Psoas muscle (tissue), 8 donors: Measurements from ENCODE around the gene SH3BP5. TPM values are rescaled to one million over a fixed set of nuclear protein-coding genes. Genes with fewer than 3 reads are reported as not detected.
A peak's percentile ranks its signal among the peaks of the same experiment; 100 is the strongest.

ENCODE experiments used
- ATAC-seq, 4 donors: fragments of 200-7000 bp; cut with Tn5 transposase; one replicate each; pipeline ENCODE4 v1.9.1; 2020; ENCODE audit warnings: moderate library complexity in 3 of 4, mild to moderate bottlenecking in 2 of 4
- DNase-seq, 2 donors: peaks; one replicate each; pipeline ENCODE4 v3.0.0-alpha.2; 2020
- H3K27ac ChIP-seq: fragments of 200-600 bp; one replicate; pipeline ENCODE4 v1.8.0; 2022
- H3K27me3 ChIP-seq, 3 donors: fragments of 200-600 bp in 1 of 3; one replicate each; pipeline versions ENCODE4 v1.6.1 to v1.8.0; 2013 to 2022; ENCODE audit warnings: low read length in 2 of 3, mild to moderate bottlenecking in 2 of 3, moderate library complexity in 1 of 3; ENCODE audit not compliant: insufficient read depth in 3 of 3
- H3K36me3 ChIP-seq, 2 donors: fragments of 200-600 bp in 1 of 2; one replicate each; pipeline versions ENCODE4 v1.6.1 to v1.8.0; 2013 to 2022; ENCODE audit warnings: low read depth in 1 of 2, mild to moderate bottlenecking in 1 of 2, moderate library complexity in 1 of 2; ENCODE audit not compliant: insufficient read depth in 1 of 2
- H3K4me1 ChIP-seq: fragments of 200-600 bp; one replicate; pipeline ENCODE4 v1.8.0; 2022
- H3K4me3 ChIP-seq: fragments of 200-600 bp; one replicate; pipeline ENCODE4 v1.8.0; 2022; ENCODE audit warnings: mild to moderate bottlenecking
- H3K9me3 ChIP-seq: fragments of 200-600 bp; one replicate; pipeline ENCODE4 v1.8.0; 2022
- CTCF ChIP-seq: fragments of 200-600 bp; IDR thresholded peaks from one replicate; pipeline ENCODE4 v1.8.0; 2022; ENCODE audit warnings: antibody characterized with exemption
- WGBS, 3 donors: extraction: QIAGEN DNeasy Blood & Tissue Kit; methylation state at CpG; one replicate each; pipeline versions ENCODE4 v1.1.6 to v1.1.7; 2013; 5-methylcytosine and 5-hydroxymethylcytosine counted together
- intact Hi-C, 2 donors: fragments of 100-400 bp; cut with DNase I; formaldehyde crosslinking; loops; one replicate each; pipeline versions ENCODE4 v1.11.0 to v1.14.2; 2022
- polyA plus RNA-seq, 3 donors: library from polyadenylated mRNA; stranded (reverse); fragments of 200-250 nt; gene quantifications; one replicate each; pipeline ENCODE4 v1.2.3, GENCODE V29; 2013
- total RNA-seq, 4 donors: library from RNA; stranded (reverse); fragmentation: NEBNext Ultra II Directional in 2 of 4; extraction: Animal tissue kit (Norgen Biotek cat#: 25700) in 2 of 4; gene quantifications; one replicate each; pipeline versions ENCODE4 v1.2.1 to v1.2.4, GENCODE V29; 2021 to 2023
- donor health status: healthy with polysubstance abuse.
- donor health status: DM: no; HTN: no; CAD: no; lungs with moderate emphysema.
- donor health status: Bipolar disorder and iron deficiency.
- donor health status: healthy.
- donor health status: DM: yes; HTN: yes; CAD: no.
- donor health status: DM: no; HTN: no; CAD: no.
- donor health status: DM: no; HTN: no; CAD: no.
- donor health status: DM: yes; HTN: yes; CAD: no.

The SH3BP5 gene
- total and polyA plus RNA-seq, 7 donors, result 14.4 to 63.0 (median 42.8) TPM

- peak overlapping the region; percentile 85 for H3K27ac ChIP-seq
- H3K27me3 ChIP-seq, result no peaks in the 10 kb centered on the region
- H3K9me3 ChIP-seq, result no peaks in the 10 kb centered on the region
- peak; percentile 47 to 74 (median 55) for ATAC-seq
- H3K4me1 ChIP-seq, result peaks cover 51% of the 10 kb centered on the region
- intact Hi-C loops, result no loop called here
- WGBS, 3 donors, result 50 to 59% (median 56%) methylated on average over 4 of the region's 4 CpGs
- DNase-seq, result peak in 1 of 2 donors; percentile 65
- no peak for TF ChIP-seq CTCF
- no peaks in the 10 kb centered on the region for H3K36me3 ChIP-seq
- H3K4me3 ChIP-seq, result no peak overlapping the region
Observed at GRCh38 chr3:15325228-15325627, 7.2 kb downstream of the SH3BP5 start.

GRCh38 chr3:15324379-15324808 lies 8.0 kb downstream of the SH3BP5 start:
- no peaks in the 10 kb centered on the region for H3K27me3 ChIP-seq
- ATAC-seq (no peak), DNase-seq (peak in 1 of 2 donors; percentile 41)
- H3K4me1 ChIP-seq, result peaks cover 56% of the 10 kb centered on the region
- no peak overlapping the region for H3K4me3 ChIP-seq
- no peaks in the 10 kb centered on the region for H3K36me3 ChIP-seq
- intact Hi-C loops, result no loop called here
- no peak for TF ChIP-seq CTCF
- H3K27ac ChIP-seq, result peak overlapping the region; percentile 52
- H3K9me3 ChIP-seq, result no peaks in the 10 kb centered on the region
- WGBS, 3 donors, result 28 to 37% (median 34%) methylated on average over 7 of the region's 7 CpGs

- Histone ChIP-seq H3K27me3 (no peaks in the 10 kb centered on the region), H3K4me1 (peaks cover 56% of the 10 kb centered on the region), H3K27ac (no peak overlapping the region), H3K4me3 (no peak overlapping the region), H3K9me3 (no peaks in the 10 kb centered on the region), H3K36me3 (no peaks in the 10 kb centered on the region)
- DNase-seq (no peak), ATAC-seq (no peak)
- 78 to 88% (median 88%) methylated on average over 6 of the region's 6 CpGs for WGBS, 3 donors
- TF ChIP-seq CTCF, result no peak
- intact Hi-C loops, result no loop called here
Observed at GRCh38 chr3:15323063-15323462, 9.3 kb downstream of the SH3BP5 start.

- peaks cover 41% of the 10 kb centered on the region for H3K4me1 ChIP-seq
- TF ChIP-seq CTCF, result no peak
- intact Hi-C loops, result no loop called here
Observed at GRCh38 chr3:15321349-15321748, 11.0 kb downstream of the SH3BP5 start.

GRCh38 chr3:15319575-15319974 lies 12.8 kb downstream of the SH3BP5 start:
- no peak for TF ChIP-seq CTCF
- peak overlapping the region; percentile 68 for H3K27ac ChIP-seq
- no peak overlapping the region for H3K4me3 ChIP-seq
- peak; percentile 67 to 69 for DNase-seq
- WGBS, 3 donors, result 28 to 43% (median 29%) methylated on average over 4 of the region's 4 CpGs
- intact Hi-C loops, result no loop called here
- peak; percentile 58 to 75 (median 62) for ATAC-seq
- H3K36me3 ChIP-seq, result no peaks in the 10 kb centered on the region
- H3K9me3 ChIP-seq, result no peaks in the 10 kb centered on the region
- peaks cover 51% of the 10 kb centered on the region for H3K4me1 ChIP-seq
- H3K27me3 ChIP-seq, result no peaks in the 10 kb centered on the region

More at GRCh38 chr3:15321349-15321748, 11.0 kb downstream of the SH3BP5 start:
- Histone ChIP-seq H3K4me3 (no peak overlapping the region), H3K27ac (peak overlapping the region; percentile 66), H3K27me3 (no peaks in the 10 kb centered on the region), H3K9me3 (no peaks in the 10 kb centered on the region), H3K36me3 (no peaks in the 10 kb centered on the region)
- ATAC-seq, result no peak
- DNase-seq, result no peak
- WGBS, 3 donors, result 50 to 86% (median 61%) methylated on average over 1 of the region's 1 CpG
